BLaER1 treated with 17β-estradiol and CSF1 and Interleukin-3, amounts not matched to agents 10 nM and 100 nM (cell line): ENCODE results near the gene TMED7.

Source experiments
- H3K27ac ChIP-seq, 11 experiments: shearing (Covaris generic); formaldehyde crosslinking; 2 replicates each; pipeline ENCODE4 v1.8.1; 2022
- H3K27me3 ChIP-seq, 11 experiments: shearing (Covaris generic); formaldehyde crosslinking; 2 replicates each; pipeline ENCODE4 v1.8.1; 2022
- H3K36me3 ChIP-seq, 11 experiments: shearing (Covaris generic); formaldehyde crosslinking; 2 replicates each; pipeline ENCODE4 v1.8.1; 2022
- H3K4me1 ChIP-seq, 10 experiments: shearing (Covaris generic); formaldehyde crosslinking; 2 replicates each; pipeline ENCODE4 v1.8.1; 2022
- H3K4me2 ChIP-seq, 11 experiments: shearing (Covaris generic); formaldehyde crosslinking; 2 replicates each; pipeline ENCODE4 v1.8.1; 2022
- H3K4me3 ChIP-seq, 10 experiments: shearing (Covaris generic); formaldehyde crosslinking; 2 replicates each; pipeline ENCODE4 v1.8.1; 2022
- H3K9ac ChIP-seq, 11 experiments: shearing (Covaris generic); formaldehyde crosslinking; 2 replicates each; pipeline ENCODE4 v1.8.1; 2022
- H3K9me3 ChIP-seq, 11 experiments: shearing (Covaris generic); formaldehyde crosslinking; replicated peaks in 1 of 11; 2 replicates each; pipeline ENCODE4 v1.8.1; 2022
- H4K20me1 ChIP-seq, 11 experiments: shearing (Covaris generic); formaldehyde crosslinking; 2 replicates each; pipeline ENCODE4 v1.8.1; 2022
- Cebpa-rat ChIP-seq, 11 experiments: shearing (Covaris generic); IDR thresholded peaks; 2 replicates each; pipeline ENCODE4 v1.8.1; 2022

TMED7 gene

GRCh38 chr5:115583474-115583873, 42.4 kb downstream of the TMED7 start:
- Histone ChIP-seq H3K4me1 (peaks cover 8 to 45% (median 11%) of the 10 kb centered on the region in 10 experiments; a peak in 18 of 20 replicates), H3K4me3 (no peak overlapping the region)
- TF ChIP-seq Cebpa-rat (IDR thresholded peaks at IDR 0.05): no peak

GRCh38 chr5:115580941-115581340, 44.9 kb downstream of the TMED7 start:
- H3K36me3 ChIP-seq: peaks cover 0 to 21% (median 0%) of the 10 kb centered on the region in 11 experiments; a peak in 4 of 22 replicates
- H3K4me3 ChIP-seq: no peak overlapping the region
- peak overlapping the region in 2 of 11 experiments; percentile 3 to 23; a peak in 2 of 22 replicates for H3K4me2 ChIP-seq
- peaks cover 0 to 11% (median 0%) of the 10 kb centered on the region in 11 experiments; a peak in 2 of 22 replicates for H3K9me3 ChIP-seq
- H3K4me1 ChIP-seq: peaks cover 8 to 46% (median 11%) of the 10 kb centered on the region in 10 experiments; a peak in 18 of 20 replicates
- H4K20me1 ChIP-seq: peaks cover 0 to 20% (median 0%) of the 10 kb centered on the region in 11 experiments; a peak in 3 of 22 replicates
- H3K9ac ChIP-seq: no peak overlapping the region
- H3K27me3 ChIP-seq: no peaks in the 10 kb centered on the region
- H3K27ac ChIP-seq: no peak overlapping the region
- TF ChIP-seq Cebpa-rat (IDR thresholded peaks at IDR 0.05): no peak

More at GRCh38 chr5:115583474-115583873, 42.4 kb downstream of the TMED7 start:
- no peaks in the 10 kb centered on the region for H3K27me3 ChIP-seq
- peak overlapping the region in 2 of 11 experiments; percentile 48 to 61; a peak in 4 of 22 replicates for H3K4me2 ChIP-seq
- H4K20me1 ChIP-seq: peaks cover 0 to 44% (median 0%) of the 10 kb centered on the region in 11 experiments; a peak in 6 of 22 replicates
- H3K9me3 ChIP-seq: no peaks in the 10 kb centered on the region
- no peak overlapping the region for H3K9ac ChIP-seq
- H3K27ac ChIP-seq: no peak overlapping the region
- H3K36me3 ChIP-seq: peaks cover 0 to 11% (median 0%) of the 10 kb centered on the region in 11 experiments; a peak in 4 of 22 replicates

- H3K9ac ChIP-seq: no peak overlapping the region
- H4K20me1 ChIP-seq: peaks cover 0 to 16% (median 0%) of the 10 kb centered on the region in 11 experiments; a peak in 2 of 22 replicates
- TF ChIP-seq Cebpa-rat (IDR thresholded peaks at IDR 0.05): no peak
- peaks cover 0 to 21% (median 0%) of the 10 kb centered on the region in 11 experiments; a peak in 4 of 22 replicates for H3K36me3 ChIP-seq
- H3K4me2 ChIP-seq: peak overlapping the region in 10 of 11 experiments; percentile 2 to 66 (median 30); a peak in 16 of 22 replicates
- H3K27ac ChIP-seq: no peak overlapping the region
- no peaks in the 10 kb centered on the region for H3K27me3 ChIP-seq
- H3K4me1 ChIP-seq: peaks cover 8 to 48% (median 13%) of the 10 kb centered on the region in 10 experiments; a peak in 18 of 20 replicates
- no peak overlapping the region for H3K4me3 ChIP-seq
- peaks cover 0 to 11% (median 0%) of the 10 kb centered on the region in 11 experiments; a peak in 2 of 22 replicates for H3K9me3 ChIP-seq
Observed at GRCh38 chr5:115579747-115580173, 46.1 kb downstream of the TMED7 start.

- H3K27ac ChIP-seq: no peak overlapping the region
- no peak for TF ChIP-seq Cebpa-rat (IDR thresholded peaks at IDR 0.05)
- no peak overlapping the region for H3K9ac ChIP-seq
- peaks cover 0 to 21% (median 0%) of the 10 kb centered on the region in 11 experiments; a peak in 4 of 22 replicates for H3K36me3 ChIP-seq
- peaks cover 0 to 16% (median 0%) of the 10 kb centered on the region in 11 experiments; a peak in 2 of 22 replicates for H4K20me1 ChIP-seq
- H3K4me2 ChIP-seq: peak overlapping the region in 10 of 11 experiments; percentile 2 to 66 (median 30); a peak in 13 of 22 replicates
- H3K4me3 ChIP-seq: no peak overlapping the region
- H3K27me3 ChIP-seq: no peaks in the 10 kb centered on the region
- H3K9me3 ChIP-seq: peaks cover 0 to 11% (median 0%) of the 10 kb centered on the region in 11 experiments; a peak in 2 of 22 replicates
- peaks cover 8 to 53% (median 13%) of the 10 kb centered on the region in 10 experiments; a peak in 18 of 20 replicates for H3K4me1 ChIP-seq
Observed at GRCh38 chr5:115579216-115579615, 46.6 kb downstream of the TMED7 start.

GRCh38 chr5:115578657-115579056, 47.2 kb downstream of the TMED7 start:
- H3K4me2 ChIP-seq: peak overlapping the region in 2 of 11 experiments; percentile 8 to 26; a peak in 2 of 22 replicates
- TF ChIP-seq Cebpa-rat (IDR thresholded peaks at IDR 0.05): no peak
- H3K4me1 ChIP-seq: peaks cover 8 to 50% (median 13%) of the 10 kb centered on the region in 10 experiments; a peak in 18 of 20 replicates

GRCh38 chr5:115577741-115578140, 48.1 kb downstream of the TMED7 start:
- peaks cover 0 to 6% (median 0%) of the 10 kb centered on the region in 11 experiments; a peak in 2 of 22 replicates for H4K20me1 ChIP-seq
- H3K27ac ChIP-seq: no peak overlapping the region
- peaks cover 8 to 43% (median 13%) of the 10 kb centered on the region in 10 experiments; a peak in 18 of 20 replicates for H3K4me1 ChIP-seq
- no peaks in the 10 kb centered on the region for H3K27me3 ChIP-seq
- no peak overlapping the region for H3K9ac ChIP-seq
- H3K4me3 ChIP-seq: no peak overlapping the region
- H3K9me3 ChIP-seq: peaks cover 0 to 11% (median 0%) of the 10 kb centered on the region in 11 experiments; a peak in 2 of 22 replicates
- peaks cover 0 to 21% (median 0%) of the 10 kb centered on the region in 11 experiments; a peak in 4 of 22 replicates for H3K36me3 ChIP-seq
- TF ChIP-seq Cebpa-rat (IDR thresholded peaks at IDR 0.05): no peak
- H3K4me2 ChIP-seq: no peak overlapping the region

More at GRCh38 chr5:115578657-115579056, 47.2 kb downstream of the TMED7 start:
- Histone ChIP-seq H3K27ac (no peak overlapping the region), H3K9ac (no peak overlapping the region), H3K9me3 (peaks cover 0 to 11% (median 0%) of the 10 kb centered on the region in 11 experiments; a peak in 2 of 22 replicates), H4K20me1 (peaks cover 0 to 13% (median 0%) of the 10 kb centered on the region in 11 experiments; a peak in 2 of 22 replicates), H3K27me3 (no peaks in the 10 kb centered on the region), H3K36me3 (peaks cover 0 to 21% (median 0%) of the 10 kb centered on the region in 11 experiments; a peak in 4 of 22 replicates), H3K4me3 (no peak overlapping the region)

- Histone ChIP-seq H3K4me1 (peaks cover 8 to 43% (median 13%) of the 10 kb centered on the region in 10 experiments; a peak in 18 of 20 replicates), H3K27ac (no peak overlapping the region), H3K36me3 (peaks cover 0 to 21% (median 0%) of the 10 kb centered on the region in 11 experiments; a peak in 4 of 22 replicates), H3K9ac (no peak overlapping the region), H3K4me3 (no peak overlapping the region), H3K27me3 (no peaks in the 10 kb centered on the region), H3K9me3 (peaks cover 0 to 11% (median 0%) of the 10 kb centered on the region in 11 experiments; a peak in 2 of 22 replicates), H4K20me1 (peaks cover 0 to 4% (median 0%) of the 10 kb centered on the region in 11 experiments; a peak in 2 of 22 replicates), H3K4me2 (no peak overlapping the region)
- TF ChIP-seq Cebpa-rat (IDR thresholded peaks at IDR 0.05): 0 out of 22 replicates have a peak, but pooled peaks of 1 of the 11 experiments have one; percentile 35
Observed at GRCh38 chr5:115577329-115577728, 48.5 kb downstream of the TMED7 start.

GRCh38 chr5:115575167-115576070, 50.4 kb downstream of the TMED7 start:
- Histone ChIP-seq H3K4me2 (peak overlapping the region in 4 of 11 experiments; percentile 3 to 22 (median 14); a peak in 4 of 22 replicates), H3K4me1 (peaks cover 8 to 34% (median 12%) of the 10 kb centered on the region in 10 experiments; a peak in 18 of 20 replicates), H4K20me1 (no peaks in the 10 kb centered on the region), H3K36me3 (peaks cover 0 to 14% (median 0%) of the 10 kb centered on the region in 11 experiments; a peak in 3 of 22 replicates), H3K9me3 (peaks cover 0 to 11% (median 0%) of the 10 kb centered on the region in 11 experiments; a peak in 2 of 22 replicates), H3K27me3 (no peaks in the 10 kb centered on the region), H3K4me3 (no peak overlapping the region), H3K27ac (no peak overlapping the region), H3K9ac (no peak overlapping the region)
- TF ChIP-seq Cebpa-rat (IDR thresholded peaks at IDR 0.05): no peak
